CD4-positive, alpha-beta T cell treated with Interleukin-15 for 1 hour (primary cell): Measurements from ENCODE around the gene PRDM5.

Experiments
- DNase-seq: peaks from one replicate; pipeline ENCODE4 v3.0.0-alpha.2; 2020

PRDM5 gene

GRCh38 chr4:120736312-120736711 is 186.2 kb downstream of the PRDM5 start:
- no peak for DNase-seq

GRCh38 chr4:120733968-120734367 is 188.6 kb downstream of the PRDM5 start:
- DNase-seq: no peak

GRCh38 chr4:120733054-120733453 is 189.5 kb downstream of the PRDM5 start:
- DNase-seq: no peak

- DNase-seq: no peak
Measured at GRCh38 chr4:120731561-120731960, 191.0 kb downstream of the PRDM5 start.

GRCh38 chr4:120730777-120731320 is 191.7 kb downstream of the PRDM5 start:
- DNase-seq: no peak

- DNase-seq: no peak
Measured at GRCh38 chr4:120728892-120729675, 193.4 kb downstream of the PRDM5 start.

- DNase-seq: no peak
Measured at GRCh38 chr4:120725639-120726580, 196.6 kb downstream of the PRDM5 start.

GRCh38 chr4:120724656-120725055 is 197.9 kb downstream of the PRDM5 start:
- no peak for DNase-seq

- no peak for DNase-seq
Measured at GRCh38 chr4:120723986-120724385, 198.5 kb downstream of the PRDM5 start.

GRCh38 chr4:120723105-120723504 is 199.4 kb downstream of the PRDM5 start:
- DNase-seq: no peak

GRCh38 chr4:120722655-120723054 is 199.9 kb downstream of the PRDM5 start:
- no peak for DNase-seq

- DNase-seq: no peak
Measured at GRCh38 chr4:120720354-120720934, 202.1 kb downstream of the PRDM5 start.

- no peak for DNase-seq
Measured at GRCh38 chr4:120718979-120719566, 203.5 kb downstream of the PRDM5 start.

GRCh38 chr4:120716346-120716745 is 206.2 kb downstream of the PRDM5 start:
- DNase-seq: no peak

GRCh38 chr4:120714417-120715010 is 208.0 kb downstream of the PRDM5 start:
- DNase-seq: no peak

- no peak for DNase-seq
Measured at GRCh38 chr4:120709991-120710390, 212.5 kb downstream of the PRDM5 start.

GRCh38 chr4:120704538-120704937 is 218.0 kb downstream of the PRDM5 start:
- no peak for DNase-seq

GRCh38 chr4:120703908-120704307 is 218.6 kb downstream of the PRDM5 start:
- DNase-seq: no peak

GRCh38 chr4:120699354-120699753 is 223.2 kb downstream of the PRDM5 start:
- no peak for DNase-seq

GRCh38 chr4:120694973-120695372 is 227.6 kb downstream of the PRDM5 start:
- DNase-seq: no peak

GRCh38 chr4:120693816-120694215 is 228.7 kb downstream of the PRDM5 start:
- DNase-seq: no peak

- DNase-seq: no peak
Measured at GRCh38 chr4:120692964-120693363, 229.6 kb downstream of the PRDM5 start.
